Measurements from ENCODE around the gene TMOD1. TPM values are rescaled to one million over a fixed set of nuclear protein-coding genes. Genes with fewer than 3 reads are reported as not detected.

The TMOD1 gene
- total RNA-seq, 1 donor from 2014 or later, result 1.3 TPM

- peaks cover 5% of the 10 kb centered on the region for H3K4me1 Mint-ChIP-seq (ENCODE audit: low read depth)
- H3K27ac Mint-ChIP-seq (ENCODE audit: unreplicated experiment), result no peak overlapping the region
- H3K4me3 Mint-ChIP-seq (ENCODE audit: unreplicated experiment), result no peak overlapping the region
- H3K27me3 Mint-ChIP-seq (ENCODE audit: low read depth), result peaks cover 4% of the 10 kb centered on the region
- H3K9me3 Mint-ChIP-seq (ENCODE audit: low read depth), result no peaks in the 10 kb centered on the region
- TF ChIP-seq, protein P1, sequence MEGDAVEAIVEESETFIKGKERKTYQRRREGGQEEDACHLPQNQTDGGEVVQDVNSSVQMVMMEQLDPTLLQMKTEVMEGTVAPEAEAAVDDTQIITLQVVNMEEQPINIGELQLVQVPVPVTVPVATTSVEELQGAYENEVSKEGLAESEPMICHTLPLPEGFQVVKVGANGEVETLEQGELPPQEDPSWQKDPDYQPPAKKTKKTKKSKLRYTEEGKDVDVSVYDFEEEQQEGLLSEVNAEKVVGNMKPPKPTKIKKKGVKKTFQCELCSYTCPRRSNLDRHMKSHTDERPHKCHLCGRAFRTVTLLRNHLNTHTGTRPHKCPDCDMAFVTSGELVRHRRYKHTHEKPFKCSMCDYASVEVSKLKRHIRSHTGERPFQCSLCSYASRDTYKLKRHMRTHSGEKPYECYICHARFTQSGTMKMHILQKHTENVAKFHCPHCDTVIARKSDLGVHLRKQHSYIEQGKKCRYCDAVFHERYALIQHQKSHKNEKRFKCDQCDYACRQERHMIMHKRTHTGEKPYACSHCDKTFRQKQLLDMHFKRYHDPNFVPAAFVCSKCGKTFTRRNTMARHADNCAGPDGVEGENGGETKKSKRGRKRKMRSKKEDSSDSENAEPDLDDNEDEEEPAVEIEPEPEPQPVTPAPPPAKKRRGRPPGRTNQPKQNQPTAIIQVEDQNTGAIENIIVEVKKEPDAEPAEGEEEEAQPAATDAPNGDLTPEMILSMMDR (IDR thresholded peaks at IDR 0.05), result peak; percentile 90
- peaks cover 12% of the 10 kb centered on the region for H3K36me3 Mint-ChIP-seq (ENCODE audit: low read depth)
- DNase-seq (ENCODE audit: low spot score), result no peak
Observed at GRCh38 chr9:97598461-97599288, 97.2 kb downstream of the TMOD1 start.

DNA sequence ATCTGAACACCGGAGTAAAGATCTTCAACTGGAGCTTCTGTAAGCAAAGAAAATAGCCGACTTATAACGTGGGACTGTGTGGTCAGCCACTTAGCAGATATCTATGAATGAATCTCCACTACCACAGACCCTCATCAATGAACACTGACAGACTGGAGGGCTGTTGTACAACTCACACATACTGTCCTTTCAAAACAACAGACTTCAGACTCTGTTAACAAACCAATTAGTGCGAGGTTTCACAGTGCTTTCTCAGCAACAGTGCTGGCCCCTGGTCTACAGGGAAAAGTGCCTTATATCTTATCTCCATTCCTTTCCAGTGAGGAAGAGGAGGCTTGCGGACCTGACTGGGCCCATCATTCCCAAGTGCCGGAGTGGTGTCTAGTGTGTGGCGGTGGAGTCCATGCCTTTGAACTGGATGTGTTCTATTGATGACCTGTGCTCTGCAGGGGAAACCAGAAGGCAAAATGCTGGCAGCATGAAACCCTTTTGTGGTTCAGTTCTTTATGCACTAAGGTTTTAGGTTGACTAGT, 97.9 kb downstream of the TMOD1 start:
- H3K9me3 Mint-ChIP-seq (ENCODE audit: low read depth), result no peaks in the 10 kb centered on the region
- TF ChIP-seq, protein P1 (IDR thresholded peaks at IDR 0.05), result no peak
- H3K27ac Mint-ChIP-seq (ENCODE audit: unreplicated experiment), result no peak overlapping the region
- peaks cover 2% of the 10 kb centered on the region for H3K27me3 Mint-ChIP-seq (ENCODE audit: low read depth)
- peaks cover 5% of the 10 kb centered on the region for H3K4me1 Mint-ChIP-seq (ENCODE audit: low read depth)
- H3K36me3 Mint-ChIP-seq (ENCODE audit: low read depth), result peaks cover 12% of the 10 kb centered on the region
- H3K4me3 Mint-ChIP-seq (ENCODE audit: unreplicated experiment), result no peak overlapping the region
- no peak for DNase-seq (ENCODE audit: low spot score)

DNA sequence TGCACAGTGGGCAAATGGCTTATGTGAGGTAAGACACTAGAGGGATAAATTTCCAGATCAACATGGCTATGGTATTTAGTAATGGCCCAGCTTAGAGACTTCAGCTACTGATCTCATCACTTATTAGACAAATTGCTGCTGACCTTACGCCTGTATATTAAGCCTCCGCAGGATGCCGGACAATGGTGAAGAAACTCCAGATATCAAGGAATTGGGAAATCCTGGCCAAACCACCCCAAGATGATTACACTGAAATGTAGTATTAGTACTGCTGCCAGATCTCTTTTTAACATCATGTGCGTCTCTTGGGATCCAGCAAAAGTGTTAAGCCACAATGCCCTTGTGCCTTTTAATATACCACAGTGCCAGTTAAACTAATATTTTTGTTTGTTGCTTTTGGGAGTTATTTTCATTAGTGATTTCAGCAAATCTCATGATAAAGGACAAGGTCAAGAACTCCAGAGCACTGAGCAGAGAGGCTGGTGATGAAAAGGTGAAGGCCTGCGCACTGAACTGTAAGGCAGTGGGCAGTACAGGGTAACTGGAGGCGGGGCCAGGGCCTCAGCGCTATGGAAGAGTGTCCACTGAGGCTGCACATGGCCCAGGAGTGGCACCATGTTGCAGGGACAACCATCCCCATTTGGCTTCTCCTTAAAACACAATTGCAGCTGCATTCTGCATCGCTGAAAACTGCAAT, 99.2 kb downstream of the TMOD1 start:
- H3K9me3 Mint-ChIP-seq (ENCODE audit: low read depth), result no peaks in the 10 kb centered on the region
- H3K27ac Mint-ChIP-seq (ENCODE audit: unreplicated experiment), result no peak overlapping the region
- peaks cover 2% of the 10 kb centered on the region for H3K27me3 Mint-ChIP-seq (ENCODE audit: low read depth)
- TF ChIP-seq, protein P1 (IDR thresholded peaks at IDR 0.05), result no peak
- peaks cover 5% of the 10 kb centered on the region for H3K4me1 Mint-ChIP-seq (ENCODE audit: low read depth)
- H3K4me3 Mint-ChIP-seq (ENCODE audit: unreplicated experiment), result no peak overlapping the region
- no peak for DNase-seq (ENCODE audit: low spot score)
- peaks cover 16% of the 10 kb centered on the region for H3K36me3 Mint-ChIP-seq (ENCODE audit: low read depth)

GRCh38 chr9:97601228-97601898, 99.9 kb downstream of the TMOD1 start:
- TF ChIP-seq, protein P1 (IDR thresholded peaks at IDR 0.05), result no peak
- Mint-ChIP-seq H3K27ac (ENCODE audit: unreplicated experiment) (no peak overlapping the region), H3K9me3 (ENCODE audit: low read depth) (no peaks in the 10 kb centered on the region), H3K27me3 (ENCODE audit: low read depth) (no peaks in the 10 kb centered on the region), H3K4me3 (ENCODE audit: unreplicated experiment) (no peak overlapping the region), H3K36me3 (ENCODE audit: low read depth) (peaks cover 16% of the 10 kb centered on the region), H3K4me1 (ENCODE audit: low read depth) (peaks cover 5% of the 10 kb centered on the region)
- DNase-seq (ENCODE audit: low spot score), result no peak

- H3K36me3 Mint-ChIP-seq (ENCODE audit: low read depth), result peaks cover 19% of the 10 kb centered on the region
- H3K27ac Mint-ChIP-seq (ENCODE audit: unreplicated experiment), result no peak overlapping the region
- H3K4me1 Mint-ChIP-seq (ENCODE audit: low read depth), result peaks cover 5% of the 10 kb centered on the region
- no peak overlapping the region for H3K4me3 Mint-ChIP-seq (ENCODE audit: unreplicated experiment)
- TF ChIP-seq, protein P1 (IDR thresholded peaks at IDR 0.05), result no peak
- no peaks in the 10 kb centered on the region for H3K9me3 Mint-ChIP-seq (ENCODE audit: low read depth)
- H3K27me3 Mint-ChIP-seq (ENCODE audit: low read depth), result no peaks in the 10 kb centered on the region
- DNase-seq (ENCODE audit: low spot score), result no peak
Observed at GRCh38 chr9:97602430-97602829, 101.0 kb downstream of the TMOD1 start.
